GM12801 (cell line): ENCODE results near the gene NPTX2.

Source experiments
- CTCF ChIP-seq: IDR thresholded peaks from one replicate; pipeline ENCODE4 v1.5.1; 2011; ENCODE audit warnings: control low read depth; ENCODE audit not compliant: insufficient read length; ENCODE audit errors: extremely low read depth

Gene NPTX2

GRCh38 chr7:98628418-98628817 lies 11.3 kb downstream of the NPTX2 start:
- TF ChIP-seq CTCF, result no peak

- TF ChIP-seq CTCF, result no peak
Observed at GRCh38 chr7:98629001-98629431, 11.9 kb downstream of the NPTX2 start.

GRCh38 chr7:98630149-98630548 lies 13.1 kb downstream of the NPTX2 start:
- TF ChIP-seq CTCF, result no peak

- TF ChIP-seq CTCF, result no peak
Observed at GRCh38 chr7:98630770-98631169, 13.7 kb downstream of the NPTX2 start.

GRCh38 chr7:98638853-98639252 lies 21.8 kb downstream of the NPTX2 start:
- no peak for TF ChIP-seq CTCF

GRCh38 chr7:98640375-98640774 lies 23.3 kb downstream of the NPTX2 start:
- TF ChIP-seq CTCF, result no peak

- no peak for TF ChIP-seq CTCF
Observed at GRCh38 chr7:98641646-98642500, 24.8 kb downstream of the NPTX2 start.
